SH-SY5Y (cell line): ENCODE results near the gene ADAMTS18.

ENCODE experiments used
- GATA2 ChIP-seq: IDR thresholded peaks from 2 replicates; pipeline ENCODE4 v1.6.1; 2011; ENCODE audit warnings: mild to moderate bottlenecking, low read depth, low read length
- GATA3 ChIP-seq: IDR thresholded peaks from 2 replicates; pipeline ENCODE4 v1.6.1; 2011; ENCODE audit warnings: low read depth, mild to moderate bottlenecking, low read length, moderate library complexity

- no peak for TF ChIP-seq GATA2
- TF ChIP-seq GATA3: no peak
Measured at GRCh38 chr16:77298418-77299360, 136.1 kb downstream of the ADAMTS18 start.
